Astrocyte of the spinal cord (primary cell): ENCODE data around the gene EDN2.
A peak's percentile ranks its signal among the peaks of the same experiment; 100 is the strongest.

Source experiments
- DNase-seq: peaks from one replicate; pipeline ENCODE4 v3.0.0; 2011; ENCODE audit warnings: low read depth, low spot score
- H3K4me3 ChIP-seq: 2 replicates; pipeline ENCODE4 v1.5.1; 2011; ENCODE audit warnings: low read depth, mild to moderate bottlenecking, low read length, moderate library complexity
- in situ Hi-C: cut with HindIII; loops from 2 replicates; pipeline ENCODE4 v1.10.0; 2017; ENCODE audit warnings: low sequenced_read_pairs
- TF ChIP-seq, protein P1 (sequence below): IDR thresholded peaks from 2 replicates; pipeline ENCODE4 v1.5.1; 2012; ENCODE audit warnings: low read depth, mild to moderate bottlenecking, low read length, inconsistent platforms

The EDN2 gene

DNA sequence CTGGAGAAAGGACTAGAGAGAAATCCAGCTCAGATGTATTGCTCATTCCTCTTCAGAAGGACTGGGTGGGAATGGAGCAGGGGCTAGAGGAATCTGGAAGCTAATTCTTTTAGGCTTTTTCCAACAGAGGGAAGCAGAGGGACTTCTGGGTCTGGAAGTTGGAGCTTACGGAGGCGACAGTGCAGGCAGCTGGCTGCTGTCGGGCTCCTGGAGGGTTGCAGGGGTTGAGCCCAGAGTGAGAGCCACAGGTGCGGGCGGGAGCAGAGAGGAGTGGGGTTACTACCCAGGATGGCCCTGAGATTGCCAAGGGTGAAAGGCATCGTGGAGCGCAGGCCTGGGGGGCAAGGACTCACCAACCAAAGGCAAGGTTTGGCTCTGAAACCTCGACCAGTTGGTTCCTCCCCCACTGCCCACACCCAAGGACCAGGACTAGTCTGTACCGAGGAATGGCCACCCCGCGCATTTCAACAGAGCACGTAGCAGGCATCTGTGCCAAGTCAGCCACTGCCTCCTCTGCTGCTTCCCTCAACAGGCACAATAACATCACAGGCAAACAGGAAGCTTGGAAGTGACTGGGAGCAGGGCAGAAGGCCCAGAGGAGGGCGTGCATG, 22.7 kb upstream of the EDN2 start:
- DNase-seq = no peak
- in situ Hi-C loops = no loop called here
- TF ChIP-seq, protein P1, sequence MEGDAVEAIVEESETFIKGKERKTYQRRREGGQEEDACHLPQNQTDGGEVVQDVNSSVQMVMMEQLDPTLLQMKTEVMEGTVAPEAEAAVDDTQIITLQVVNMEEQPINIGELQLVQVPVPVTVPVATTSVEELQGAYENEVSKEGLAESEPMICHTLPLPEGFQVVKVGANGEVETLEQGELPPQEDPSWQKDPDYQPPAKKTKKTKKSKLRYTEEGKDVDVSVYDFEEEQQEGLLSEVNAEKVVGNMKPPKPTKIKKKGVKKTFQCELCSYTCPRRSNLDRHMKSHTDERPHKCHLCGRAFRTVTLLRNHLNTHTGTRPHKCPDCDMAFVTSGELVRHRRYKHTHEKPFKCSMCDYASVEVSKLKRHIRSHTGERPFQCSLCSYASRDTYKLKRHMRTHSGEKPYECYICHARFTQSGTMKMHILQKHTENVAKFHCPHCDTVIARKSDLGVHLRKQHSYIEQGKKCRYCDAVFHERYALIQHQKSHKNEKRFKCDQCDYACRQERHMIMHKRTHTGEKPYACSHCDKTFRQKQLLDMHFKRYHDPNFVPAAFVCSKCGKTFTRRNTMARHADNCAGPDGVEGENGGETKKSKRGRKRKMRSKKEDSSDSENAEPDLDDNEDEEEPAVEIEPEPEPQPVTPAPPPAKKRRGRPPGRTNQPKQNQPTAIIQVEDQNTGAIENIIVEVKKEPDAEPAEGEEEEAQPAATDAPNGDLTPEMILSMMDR = no peak
- no peak overlapping the region for H3K4me3 ChIP-seq

DNA sequence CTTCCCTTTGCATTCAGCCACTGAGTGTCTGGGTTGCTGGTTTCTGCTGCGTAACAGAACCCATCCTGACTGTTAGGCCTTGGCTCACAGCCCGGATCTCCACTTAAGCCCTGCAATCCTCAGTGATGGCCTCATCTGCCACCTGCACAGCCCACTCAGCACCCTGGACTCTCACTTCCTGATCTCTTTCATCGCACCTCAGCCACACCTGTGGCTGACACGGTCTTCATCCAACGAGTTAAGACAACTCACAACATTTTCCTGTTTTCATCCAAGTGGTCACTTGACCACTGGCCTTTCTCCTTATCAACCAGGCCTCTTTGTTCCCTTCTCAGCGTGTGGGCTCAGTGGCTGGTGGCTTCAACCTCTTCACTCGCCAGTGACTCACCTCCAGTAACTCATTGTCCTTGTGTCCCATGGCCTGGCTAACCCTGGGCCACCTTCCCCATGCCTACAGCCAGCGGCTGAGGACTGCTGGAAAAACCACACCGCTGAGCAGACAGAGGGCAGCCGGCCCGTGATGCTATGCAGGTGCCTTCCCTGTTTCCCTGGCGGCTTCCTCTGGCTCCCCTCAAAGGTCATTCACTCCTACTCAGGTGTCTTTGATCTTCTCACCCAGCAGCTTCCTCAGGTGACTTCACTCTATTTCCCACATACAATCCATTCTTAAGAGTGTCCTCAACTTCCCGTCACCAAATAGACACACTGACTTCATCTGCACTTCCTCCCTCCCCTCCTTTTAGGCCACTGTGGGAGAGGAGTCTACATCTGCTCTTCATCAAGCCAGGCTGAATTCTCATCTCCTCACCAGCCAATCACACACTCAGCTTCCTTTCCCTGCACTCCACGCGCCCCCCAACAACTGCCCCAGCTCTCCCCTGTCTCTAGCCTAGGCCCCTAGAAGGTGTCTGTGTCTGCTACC, 19.9 kb upstream of the EDN2 start:
- TF ChIP-seq, protein P1 = no peak
- H3K4me3 ChIP-seq = no peak overlapping the region
- in situ Hi-C loops = no loop called here
- DNase-seq = peak; percentile 55

DNA sequence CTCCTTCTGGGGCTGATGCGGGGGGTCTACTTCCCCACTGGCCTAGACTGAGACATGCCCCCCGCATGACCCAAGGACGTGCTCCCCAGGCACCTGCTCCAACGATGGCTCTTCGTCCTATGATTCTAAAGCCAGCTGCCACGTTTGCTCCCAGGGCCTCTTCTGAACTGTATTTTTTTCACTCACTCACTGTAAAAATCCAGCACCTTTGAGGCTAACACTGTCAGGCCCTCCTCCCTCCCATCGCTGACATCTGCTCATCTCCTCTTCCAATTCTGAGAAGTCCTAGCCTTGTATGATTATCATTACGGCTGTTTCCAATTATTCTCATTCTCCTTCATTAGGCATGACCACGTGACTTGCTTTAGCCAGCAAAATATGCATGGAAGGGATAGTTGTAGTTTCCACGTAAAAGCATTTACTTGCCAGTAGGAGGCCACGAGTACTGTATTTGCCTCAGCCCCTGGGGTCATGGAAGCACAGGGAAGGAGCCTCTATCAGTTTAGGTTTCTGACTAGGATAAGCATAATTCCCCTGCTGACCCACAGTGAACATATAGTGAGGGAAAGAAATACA, 19.1 kb upstream of the EDN2 start:
- TF ChIP-seq, protein P1 = no peak
- no peak overlapping the region for H3K4me3 ChIP-seq
- no peak for DNase-seq
- in situ Hi-C loops = no loop called here

DNA sequence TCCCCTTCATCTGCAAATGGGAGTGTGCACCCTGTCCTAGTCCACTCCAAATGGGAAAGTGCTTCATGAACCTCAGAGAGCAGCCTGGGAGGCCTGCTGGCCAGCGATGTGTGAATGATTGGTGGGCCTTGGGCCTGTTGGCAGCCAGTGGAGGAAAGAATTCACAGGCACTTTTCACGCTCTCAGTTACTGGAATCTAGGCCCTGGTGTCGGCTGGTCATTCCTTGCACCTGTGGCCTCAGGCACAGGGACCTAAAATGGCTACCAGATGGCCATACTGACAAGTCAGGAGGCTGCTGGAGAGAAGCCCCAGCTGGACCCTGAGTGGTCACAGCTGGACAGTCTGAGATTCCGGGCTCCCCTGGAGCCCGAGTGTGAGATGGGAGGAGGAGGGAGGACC, 18.4 kb upstream of the EDN2 start:
- DNase-seq = no peak
- in situ Hi-C loops = no loop called here
- H3K4me3 ChIP-seq = no peak overlapping the region
- TF ChIP-seq, protein P1 = no peak

DNA sequence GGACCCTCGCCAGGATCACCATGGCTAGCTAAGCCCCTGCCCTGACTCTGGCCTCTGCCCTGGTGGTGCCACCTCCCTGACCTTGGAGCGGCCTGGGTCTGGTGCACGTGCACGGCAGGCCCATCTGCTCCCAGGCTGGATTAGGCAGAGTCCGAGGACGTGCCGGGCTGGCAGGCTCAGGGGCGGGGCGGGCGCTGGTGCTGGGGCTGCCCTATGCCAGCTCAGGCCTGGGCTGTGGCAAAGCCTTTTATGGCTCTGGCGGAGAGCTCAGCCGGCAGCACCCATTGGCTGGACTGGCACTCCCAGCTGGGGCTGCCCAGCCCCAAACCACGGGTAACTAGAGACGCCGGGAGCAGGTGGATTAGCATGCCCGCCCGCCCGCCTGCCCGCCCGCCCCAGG, 17.1 kb upstream of the EDN2 start:
- in situ Hi-C loops = no loop called here
- DNase-seq = no peak
- TF ChIP-seq, protein P1 = no peak
- no peak overlapping the region for H3K4me3 ChIP-seq

DNA sequence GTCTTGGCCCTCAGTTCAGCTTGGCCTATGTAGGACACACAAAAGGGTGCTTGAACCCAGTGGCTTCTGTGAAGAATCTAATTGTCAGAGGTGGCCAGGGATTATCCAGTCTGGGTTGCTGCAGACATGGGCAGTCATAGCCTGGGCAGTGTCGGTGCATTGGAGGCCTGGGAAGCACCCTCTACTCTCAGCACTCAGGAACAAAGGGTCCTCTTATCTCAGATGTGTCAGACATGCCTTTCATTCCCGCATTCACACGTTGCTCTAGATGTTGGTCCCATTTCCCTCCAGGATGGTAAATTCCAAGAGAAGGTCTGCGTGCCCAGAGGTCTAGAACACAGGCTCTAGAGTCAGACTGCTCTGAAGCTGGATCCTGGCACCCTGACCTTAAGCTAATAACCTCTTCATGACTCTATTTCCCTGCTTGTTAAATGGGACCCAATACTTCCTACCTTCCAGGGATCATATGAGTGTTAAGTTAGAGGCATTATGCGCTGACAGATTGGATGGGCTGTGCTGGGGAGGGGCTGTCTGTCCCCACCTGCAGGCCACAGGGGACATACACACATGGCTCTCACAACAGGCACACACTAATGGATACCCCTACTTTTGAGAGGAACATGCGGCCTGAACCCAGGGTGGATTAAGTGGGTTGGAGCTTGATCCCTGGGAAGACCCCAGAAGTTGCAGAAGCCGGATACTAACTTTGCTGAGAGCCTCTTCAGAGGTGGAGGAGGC, 16.5 kb upstream of the EDN2 start:
- in situ Hi-C loops = no loop called here
- TF ChIP-seq, protein P1 = no peak
- no peak for DNase-seq
- no peak overlapping the region for H3K4me3 ChIP-seq
